Calu3 (cell line): ENCODE results near the gene PGK1. TPM values are rescaled to one million over a fixed set of nuclear protein-coding genes. Genes with fewer than 3 reads are reported as not detected.

ENCODE experiments used
- BruUV-seq: library from RNA; stranded (reverse); fragments of 400-500 nt; replicated peaks from 2 replicates; lab custom pipeline; 2021; lab: Mats Ljungman, UMichigan
- CTCF ChIA-PET: fragments of 300-600 bp; sonication (Branson Sonifier 250); formaldehyde crosslinking; loops from one replicate; lab custom pipeline; 2022; ENCODE audit warnings: antibody characterized with exemption; lab: Charles Lee
- DNase-seq: peaks from one replicate; pipeline ENCODE4 v3.0.0; 2022
- H3K27ac Mint-ChIP-seq: one replicate; pipeline ENCODE4 v1.8.0; 2022; ENCODE audit warnings: mixed read lengths; ENCODE audit not compliant: unreplicated experiment
- H3K27me3 Mint-ChIP-seq: one replicate; pipeline ENCODE4 v1.8.0; 2022; ENCODE audit warnings: mixed read lengths; ENCODE audit not compliant: unreplicated experiment
- H3K36me3 Mint-ChIP-seq: one replicate; pipeline ENCODE4 v1.8.0; 2022; ENCODE audit warnings: mild to moderate bottlenecking, moderate library complexity, mixed read lengths; ENCODE audit not compliant: insufficient read depth, unreplicated experiment
- H3K4me1 Mint-ChIP-seq: one replicate; pipeline ENCODE4 v1.8.0; 2022; ENCODE audit warnings: mild to moderate bottlenecking, low read depth, mixed read lengths; ENCODE audit not compliant: unreplicated experiment
- H3K4me3 Mint-ChIP-seq: one replicate; pipeline ENCODE4 v1.8.0; 2022; ENCODE audit warnings: mild to moderate bottlenecking, low read depth, moderate library complexity, mixed read lengths; ENCODE audit not compliant: unreplicated experiment
- H3K9me3 Mint-ChIP-seq: one replicate; pipeline ENCODE4 v1.8.0; 2022; ENCODE audit warnings: low read depth, mixed read lengths; ENCODE audit not compliant: unreplicated experiment
- intact Hi-C: fragments of 100-400 bp; cut with micrococcal nuclease; formaldehyde crosslinking; loops from one replicate; pipeline ENCODE4 v1.10.0; 2022; ENCODE audit not compliant: unreplicated experiment
- total RNA-seq: library from RNA; stranded (reverse); gene quantifications from 2 replicates; pipeline ENCODE4 v1.2.3, GENCODE V29; 2022
- TF ChIP-seq, protein P1 (sequence below): fragments of 200-600 bp; IDR thresholded peaks from one replicate; pipeline ENCODE4 v1.8.0; 2022; ENCODE audit warnings: antibody characterized with exemption; ENCODE audit not compliant: unreplicated experiment

PGK1 gene
- total RNA-seq, 1 experiment from 2014 or later = 623 TPM

DNA sequence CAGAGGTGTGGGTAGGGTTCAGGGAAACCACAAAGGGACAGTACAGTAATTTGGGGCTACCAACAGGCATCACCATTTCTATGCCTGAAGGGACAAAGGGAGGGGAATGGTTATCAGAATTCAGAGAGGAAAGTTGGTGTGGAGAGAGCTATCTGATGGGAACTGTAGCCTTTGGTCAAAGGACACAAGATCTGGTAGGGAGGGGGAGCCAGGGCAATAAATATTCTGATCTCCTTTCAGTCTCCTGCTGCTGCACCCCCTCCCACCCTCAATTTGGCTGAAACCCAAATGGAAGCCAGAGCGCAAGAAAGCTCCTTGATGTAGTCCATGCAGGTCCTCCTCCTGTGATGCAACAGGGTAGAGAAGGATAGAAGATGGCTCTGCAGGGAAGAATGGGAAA, 14.6 kb downstream of the PGK1 start:
- Mint-ChIP-seq H3K9me3 (no peaks in the 10 kb centered on the region), H3K27ac (no peak overlapping the region), H3K4me1 (peaks cover 32% of the 10 kb centered on the region), H3K36me3 (peaks cover 58% of the 10 kb centered on the region), H3K27me3 (no peaks in the 10 kb centered on the region), H3K4me3 (no peak overlapping the region)
- TF ChIP-seq, protein P1, sequence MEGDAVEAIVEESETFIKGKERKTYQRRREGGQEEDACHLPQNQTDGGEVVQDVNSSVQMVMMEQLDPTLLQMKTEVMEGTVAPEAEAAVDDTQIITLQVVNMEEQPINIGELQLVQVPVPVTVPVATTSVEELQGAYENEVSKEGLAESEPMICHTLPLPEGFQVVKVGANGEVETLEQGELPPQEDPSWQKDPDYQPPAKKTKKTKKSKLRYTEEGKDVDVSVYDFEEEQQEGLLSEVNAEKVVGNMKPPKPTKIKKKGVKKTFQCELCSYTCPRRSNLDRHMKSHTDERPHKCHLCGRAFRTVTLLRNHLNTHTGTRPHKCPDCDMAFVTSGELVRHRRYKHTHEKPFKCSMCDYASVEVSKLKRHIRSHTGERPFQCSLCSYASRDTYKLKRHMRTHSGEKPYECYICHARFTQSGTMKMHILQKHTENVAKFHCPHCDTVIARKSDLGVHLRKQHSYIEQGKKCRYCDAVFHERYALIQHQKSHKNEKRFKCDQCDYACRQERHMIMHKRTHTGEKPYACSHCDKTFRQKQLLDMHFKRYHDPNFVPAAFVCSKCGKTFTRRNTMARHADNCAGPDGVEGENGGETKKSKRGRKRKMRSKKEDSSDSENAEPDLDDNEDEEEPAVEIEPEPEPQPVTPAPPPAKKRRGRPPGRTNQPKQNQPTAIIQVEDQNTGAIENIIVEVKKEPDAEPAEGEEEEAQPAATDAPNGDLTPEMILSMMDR = no peak
- CTCF ChIA-PET = no interaction called here
- no TSS peak for BruUV-seq
- intact Hi-C loops = no loop called here
- DNase-seq = no peak

- BruUV-seq = no TSS peak
- Mint-ChIP-seq H3K27ac (no peak overlapping the region), H3K4me1 (peaks cover 32% of the 10 kb centered on the region), H3K4me3 (no peak overlapping the region), H3K9me3 (no peaks in the 10 kb centered on the region), H3K27me3 (no peaks in the 10 kb centered on the region), H3K36me3 (peaks cover 68% of the 10 kb centered on the region)
- intact Hi-C loops = no loop called here
- TF ChIP-seq, protein P1 = no peak
- DNase-seq = no peak
- CTCF ChIA-PET = interaction anchor here (0.5 to 0.7 kb wide), 2 partner anchors 221 to 391 kb away, joined by 3 to 5 read pairs; partner anchors contain the start of gene COX7B
Measured at GRCh38 chrX:78119521-78120227, 15.6 kb downstream of the PGK1 start.

GRCh38 chrX:78123190-78123589, 19.1 kb downstream of the PGK1 start:
- CTCF ChIA-PET = no interaction called here
- DNase-seq = peak; percentile 13
- BruUV-seq = no TSS peak
- Mint-ChIP-seq H3K36me3 (peaks cover 62% of the 10 kb centered on the region), H3K27ac (no peak overlapping the region), H3K27me3 (no peaks in the 10 kb centered on the region), H3K9me3 (no peaks in the 10 kb centered on the region), H3K4me3 (no peak overlapping the region), H3K4me1 (peaks cover 32% of the 10 kb centered on the region)
- TF ChIP-seq, protein P1 = no peak
- intact Hi-C loops = no loop called here

GRCh38 chrX:78124307-78124706, 20.3 kb downstream of the PGK1 start:
- TF ChIP-seq, protein P1 = no peak
- Mint-ChIP-seq H3K4me1 (peaks cover 31% of the 10 kb centered on the region), H3K36me3 (peaks cover 65% of the 10 kb centered on the region)

More at GRCh38 chrX:78124307-78124706, 20.3 kb downstream of the PGK1 start:
- no peak overlapping the region for H3K27ac Mint-ChIP-seq
- no TSS peak for BruUV-seq
- intact Hi-C loops = no loop called here
- no peaks in the 10 kb centered on the region for H3K9me3 Mint-ChIP-seq
- no peak overlapping the region for H3K4me3 Mint-ChIP-seq
- no peaks in the 10 kb centered on the region for H3K27me3 Mint-ChIP-seq
- DNase-seq = no peak
- CTCF ChIA-PET = no interaction called here
